Omental fat pad (tissue), 4 donors: ENCODE results near the gene TRAPPC4. TPM values are rescaled to one million over a fixed set of nuclear protein-coding genes. Genes with fewer than 3 reads are reported as not detected.

Experiments used
- small RNA-seq: library from RNA; depleted of rRNA; stranded (forward); fragments of <200 nt; gene quantifications from one replicate; pipeline ENCODE3, GENCODE V24; 2016
- total RNA-seq, 4 donors: library from RNA; depleted of rRNA; stranded (reverse); fragments of >200 nt; gene quantifications; one replicate each; pipeline ENCODE4 v1.1.0, GENCODE V29; 2016

Gene TRAPPC4
- total RNA-seq, 4 donors from 2014 or later, result 43.2 to 61.7 (median 51.4) TPM

Small RNA genes lying within 50 kb of the gene (small RNA-seq; reads per million reads assigned to genes)
- not detected for gene AP003392.2
- gene RF00017, result not detected
- not detected for gene RF00019

Other genes starting within 250 kb of the TRAPPC4 start
- gene DDX6, start 227.6 kb upstream of the TRAPPC4 start, total RNA-seq, result 100 to 1,000 TPM in 3 of 4 donors, 10 to 100 TPM in 1; 84.5 to 129 (median 108) TPM
- under 1 TPM in 2 of 4 donors, not detected in 2; 0.09 to 0.12 TPM for gene CXCR5, start 134.9 kb upstream of the TRAPPC4 start, total RNA-seq
- 10 to 100 TPM; 13.5 to 24.0 (median 17.3) TPM for gene BCL9L, start 92.8 kb upstream of the TRAPPC4 start, total RNA-seq
- not detected for gene UPK2, start 62.5 kb upstream of the TRAPPC4 start, total RNA-seq
- not detected for gene FOXR1, start 47.0 kb upstream of the TRAPPC4 start, total RNA-seq
- 10 to 100 TPM; 36.9 to 66.9 (median 50.9) TPM for gene CENATAC, start 20.6 kb upstream of the TRAPPC4 start, total RNA-seq
- gene RPS25, start 423 bp upstream of the TRAPPC4 start, total RNA-seq, result 1,000 to 10,000 TPM; 1,426 to 2,619 (median 2,025) TPM
- 10 to 100 TPM; 11.6 to 18.4 (median 14.0) TPM for gene SLC37A4, start 12.1 kb downstream of the TRAPPC4 start, total RNA-seq
- gene HYOU1, start 38.4 kb downstream of the TRAPPC4 start, total RNA-seq, result 10 to 100 TPM; 43.5 to 94.4 (median 63.7) TPM
- 10 to 100 TPM; 31.5 to 39.2 (median 32.7) TPM for gene VPS11, start 49.1 kb downstream of the TRAPPC4 start, total RNA-seq
- gene HMBS, start 66.1 kb downstream of the TRAPPC4 start, total RNA-seq, result 10 to 100 TPM in 1 of 4 donors, 1 to 10 TPM in 3; 7.2 to 11.7 (median 8.5) TPM
- 10 to 100 TPM; 23.0 to 34.0 (median 28.5) TPM for gene DPAGT1, start 83.1 kb downstream of the TRAPPC4 start, total RNA-seq
- gene C2CD2L, start 88.6 kb downstream of the TRAPPC4 start, total RNA-seq, result 10 to 100 TPM in 1 of 4 donors, 1 to 10 TPM in 3; 8.2 to 10.7 (median 9.0) TPM
- gene HINFP, start 102.8 kb downstream of the TRAPPC4 start, total RNA-seq, result 10 to 100 TPM; 10.2 to 31.0 (median 24.4) TPM
- gene ABCG4, start 130.3 kb downstream of the TRAPPC4 start, total RNA-seq, result under 1 TPM in 2 of 4 donors, not detected in 2; 0.09 to 0.32 TPM
- gene NLRX1, start 150.0 kb downstream of the TRAPPC4 start, total RNA-seq, result 10 to 100 TPM in 3 of 4 donors, 1 to 10 TPM in 1; 7.9 to 26.0 (median 14.7) TPM
- 10 to 100 TPM in 1 of 4 donors, 1 to 10 TPM in 2, not detected in 1; 1.3 to 11.7 (median 1.4) TPM for gene NHERF4, start 166.7 kb downstream of the TRAPPC4 start, total RNA-seq
- gene CBL, start 187.6 kb downstream of the TRAPPC4 start, total RNA-seq, result 10 to 100 TPM; 12.9 to 26.6 (median 20.9) TPM